HG03460 (cell line): ENCODE results near the gene DENND2D.
A peak's percentile ranks its signal among the peaks of the same experiment; 100 is the strongest.

Experiments used
- ATAC-seq: cut with Tn5 transposase; IDR thresholded peaks from one replicate; pipeline ENCODE4 v1.9.1; 2021; ENCODE audit not compliant: unreplicated experiment

The DENND2D gene

DNA sequence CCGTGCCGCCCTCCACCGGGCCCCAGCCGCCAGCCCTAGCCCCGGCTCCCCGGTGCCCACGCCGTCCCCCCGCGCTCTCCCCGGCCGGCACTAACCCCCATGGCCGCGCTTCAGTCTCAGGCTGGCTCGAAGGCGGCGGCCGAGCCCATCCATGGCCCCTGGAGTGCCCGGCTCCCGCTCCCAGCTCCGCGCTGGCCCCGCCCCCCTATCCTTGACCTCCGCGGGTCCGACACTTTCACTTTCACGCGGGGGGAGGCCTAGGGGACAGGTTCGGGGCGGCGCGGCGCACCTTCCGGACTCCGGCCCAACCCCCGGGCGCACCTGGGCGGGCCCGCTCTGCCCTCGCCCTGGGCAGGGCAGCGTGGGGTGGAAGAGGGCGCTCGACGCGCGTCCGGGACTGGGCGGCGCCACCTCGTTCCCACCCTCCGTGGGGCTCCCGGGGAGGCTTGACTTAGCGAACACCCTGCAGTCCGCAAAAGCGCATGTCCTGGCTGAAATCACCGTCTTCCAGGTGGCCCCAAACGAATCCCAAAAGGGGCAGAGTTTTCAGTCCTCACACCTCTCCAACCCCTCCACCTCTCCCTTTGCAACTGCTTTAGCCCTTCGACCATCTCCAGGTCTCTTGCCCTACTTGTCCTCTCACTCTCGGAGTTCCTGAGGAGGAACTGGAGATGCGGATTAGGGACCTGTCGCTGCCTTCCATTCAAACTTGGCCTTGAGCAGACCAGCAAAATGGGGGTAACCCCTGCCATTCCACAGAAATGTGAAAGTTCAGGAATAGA is 3.9 kb upstream of the DENND2D start:
- peak; percentile 63 for ATAC-seq

DNA sequence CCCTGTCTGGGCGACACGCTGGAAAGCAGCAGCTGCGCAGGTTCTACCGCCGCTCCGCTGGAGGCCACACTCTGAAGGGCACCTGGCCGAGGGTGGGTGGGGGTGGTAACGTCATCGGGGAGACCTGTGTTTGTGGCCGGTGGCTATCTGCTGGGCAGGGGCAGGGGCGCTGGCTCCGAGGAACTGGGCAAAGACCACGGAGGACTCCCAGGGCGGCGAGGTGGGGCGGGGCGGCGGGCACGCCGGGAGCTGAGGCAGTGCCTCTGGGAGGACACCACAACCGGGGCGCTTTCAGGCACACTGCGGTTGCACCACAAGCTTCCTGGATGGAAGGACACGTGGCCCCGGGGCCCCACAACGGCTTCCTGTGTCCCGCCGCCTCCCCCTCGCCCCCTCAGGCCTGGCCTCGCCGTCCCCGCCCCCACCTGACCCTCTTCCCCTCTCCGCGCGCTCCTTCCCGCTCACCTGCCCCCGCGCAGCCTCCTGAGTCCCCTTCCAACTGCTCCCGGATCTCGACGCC is 3.3 kb upstream of the DENND2D start:
- peak; percentile 53 for ATAC-seq

GRCh38 chr1:111202707-111203623 is 2.5 kb upstream of the DENND2D start:
- ATAC-seq = no peak

DNA sequence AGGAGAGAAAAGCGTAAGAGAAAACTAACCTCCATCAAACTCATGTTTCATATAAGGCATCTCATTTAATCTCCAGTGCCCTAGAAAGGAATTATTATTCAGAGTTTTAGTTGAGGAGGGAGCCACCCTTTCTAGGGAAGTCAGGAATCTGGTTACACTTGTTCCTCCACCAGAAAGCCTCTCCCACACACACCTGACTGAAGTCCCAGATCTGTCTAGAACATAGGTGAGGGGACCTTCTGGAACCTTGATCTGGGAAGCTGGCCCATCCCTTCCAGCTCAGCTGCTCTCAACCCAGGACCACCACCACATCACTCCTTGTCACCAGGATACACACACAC is 1.9 kb upstream of the DENND2D start:
- no peak for ATAC-seq

DNA sequence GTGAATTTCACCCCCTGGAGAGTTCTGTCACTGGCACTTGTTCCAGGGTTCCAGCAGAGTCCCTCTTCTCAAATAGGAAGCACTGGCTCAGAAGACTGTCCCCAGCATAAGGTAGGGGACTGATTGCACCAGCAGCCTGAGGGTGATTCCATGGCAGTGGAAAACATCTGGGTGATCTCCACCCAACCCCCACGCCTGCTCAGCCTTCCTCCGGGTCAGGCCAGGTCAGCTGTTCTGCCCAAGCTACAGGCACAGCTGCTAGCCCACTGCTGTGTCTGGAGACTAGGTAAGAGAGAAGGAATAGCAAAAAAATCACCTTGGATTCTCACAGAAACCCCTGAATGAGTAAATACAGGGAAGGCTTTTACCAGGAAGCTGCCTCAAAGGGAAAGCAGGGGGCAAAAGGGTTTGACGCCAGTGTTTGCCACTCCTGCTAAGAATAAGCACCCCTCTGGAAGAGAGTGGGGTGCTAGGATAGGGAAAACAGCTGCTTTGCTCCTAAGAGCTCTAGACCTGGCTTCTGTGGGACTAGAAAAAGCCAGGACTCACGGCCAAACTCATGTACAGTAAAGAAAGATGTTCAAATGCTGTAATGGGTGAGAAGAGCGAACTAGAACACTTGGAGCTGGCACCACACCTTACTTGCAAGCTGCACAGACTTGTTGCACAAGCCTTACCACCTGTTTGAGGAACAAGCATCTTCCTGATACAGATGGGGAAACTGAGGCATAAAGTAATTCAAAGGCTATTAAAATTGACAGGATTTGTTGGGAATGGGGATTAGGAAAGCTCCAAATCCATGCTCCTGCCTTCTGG is 1.0 kb upstream of the DENND2D start:
- no peak for ATAC-seq

DNA sequence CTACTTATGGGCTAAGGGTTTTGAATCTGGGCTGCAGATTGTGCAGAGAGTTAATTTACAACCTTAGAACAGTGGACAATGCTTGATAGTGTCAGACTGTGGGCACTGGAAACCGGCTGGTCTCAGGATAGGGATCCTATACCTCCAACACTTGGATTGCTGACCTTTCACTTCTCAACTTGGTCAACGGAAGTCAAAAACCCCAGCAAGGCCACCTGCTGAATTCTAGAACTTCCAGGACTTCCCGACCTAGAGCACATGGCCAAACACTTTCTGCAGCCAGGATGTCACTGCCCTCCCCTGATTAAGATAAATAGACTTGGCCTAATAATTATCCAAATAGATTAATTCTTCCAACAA is 336 bp upstream of the DENND2D start:
- no peak for ATAC-seq

DNA sequence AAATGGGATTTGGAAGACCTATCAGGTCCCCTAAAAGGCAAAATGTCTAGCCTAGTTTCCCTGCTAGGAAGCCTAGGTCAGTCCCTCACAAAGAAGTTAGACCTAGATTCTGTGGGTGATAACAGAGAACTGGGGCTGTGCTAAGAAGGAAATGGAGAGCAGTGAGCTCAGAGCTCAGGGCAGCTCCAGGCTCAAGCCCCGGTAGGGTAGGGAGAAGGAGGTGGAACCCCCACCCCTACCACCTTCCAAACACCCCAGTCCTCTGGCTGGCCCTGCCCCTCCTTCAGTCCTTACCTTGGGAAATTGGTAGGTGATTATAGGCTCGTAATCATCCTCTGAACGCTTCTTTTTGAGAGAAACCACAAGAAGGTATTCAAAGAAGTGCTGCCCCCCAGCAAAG is 1.1 kb downstream of the DENND2D start:
- no peak for ATAC-seq

DNA sequence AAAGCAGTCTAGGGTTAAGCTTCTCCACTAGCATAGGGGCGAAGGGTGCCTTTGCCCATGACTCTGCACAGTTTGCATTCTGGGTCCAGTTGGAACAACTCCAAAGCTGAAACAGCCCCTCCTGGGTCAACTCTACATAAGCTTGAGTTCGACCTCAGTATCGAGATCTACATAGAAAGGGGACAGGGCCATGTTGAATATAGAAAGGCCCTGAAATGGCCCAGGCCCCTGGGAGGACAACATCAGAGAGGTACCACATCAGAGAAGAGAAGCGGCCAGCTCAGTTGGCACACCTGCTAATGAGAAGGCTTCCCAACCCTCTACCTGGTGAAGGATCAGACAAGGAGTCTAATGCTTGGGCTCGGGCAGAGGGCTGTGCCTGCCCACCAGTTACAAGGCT is 1.6 kb downstream of the DENND2D start:
- ATAC-seq = no peak

GRCh38 chr1:111197598-111198284 is 2.7 kb downstream of the DENND2D start:
- ATAC-seq = no peak

GRCh38 chr1:111196213-111196612 is 4.2 kb downstream of the DENND2D start:
- no peak for ATAC-seq

DNA sequence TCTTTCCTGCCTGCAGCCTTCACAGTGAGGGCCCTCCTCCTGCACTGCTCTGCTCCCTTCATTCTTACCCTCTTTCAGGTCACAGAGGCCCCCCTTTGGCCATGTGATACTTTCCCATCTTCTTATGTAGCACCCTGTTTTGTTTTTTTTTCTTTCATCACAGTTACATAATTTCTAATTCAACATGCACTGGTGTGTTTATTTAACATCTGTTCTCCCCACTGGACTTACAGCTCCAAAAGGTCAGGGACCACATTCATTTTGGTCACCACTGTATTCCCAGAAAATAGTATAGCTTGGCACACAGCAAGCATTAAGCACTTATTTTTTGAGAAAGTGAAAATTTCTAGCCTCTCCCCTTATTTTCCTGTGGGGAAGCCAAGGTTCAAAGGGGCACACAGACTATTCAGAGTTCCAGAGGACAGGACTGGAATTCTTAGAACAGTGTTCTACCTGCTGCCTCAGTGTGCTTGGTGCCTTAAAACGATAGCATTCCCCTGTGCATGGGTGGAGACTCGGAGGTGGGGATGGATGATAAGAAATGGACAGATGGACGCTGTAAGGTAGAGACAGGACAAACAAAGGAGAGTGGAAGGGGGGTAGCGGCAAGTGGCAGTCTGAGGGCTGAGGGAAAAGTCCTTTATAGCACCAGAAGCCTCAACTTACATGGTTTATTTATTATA is 5.3 kb downstream of the DENND2D start:
- ATAC-seq = no peak

GRCh38 chr1:111193712-111194480 is 6.5 kb downstream of the DENND2D start:
- no peak for ATAC-seq

DNA sequence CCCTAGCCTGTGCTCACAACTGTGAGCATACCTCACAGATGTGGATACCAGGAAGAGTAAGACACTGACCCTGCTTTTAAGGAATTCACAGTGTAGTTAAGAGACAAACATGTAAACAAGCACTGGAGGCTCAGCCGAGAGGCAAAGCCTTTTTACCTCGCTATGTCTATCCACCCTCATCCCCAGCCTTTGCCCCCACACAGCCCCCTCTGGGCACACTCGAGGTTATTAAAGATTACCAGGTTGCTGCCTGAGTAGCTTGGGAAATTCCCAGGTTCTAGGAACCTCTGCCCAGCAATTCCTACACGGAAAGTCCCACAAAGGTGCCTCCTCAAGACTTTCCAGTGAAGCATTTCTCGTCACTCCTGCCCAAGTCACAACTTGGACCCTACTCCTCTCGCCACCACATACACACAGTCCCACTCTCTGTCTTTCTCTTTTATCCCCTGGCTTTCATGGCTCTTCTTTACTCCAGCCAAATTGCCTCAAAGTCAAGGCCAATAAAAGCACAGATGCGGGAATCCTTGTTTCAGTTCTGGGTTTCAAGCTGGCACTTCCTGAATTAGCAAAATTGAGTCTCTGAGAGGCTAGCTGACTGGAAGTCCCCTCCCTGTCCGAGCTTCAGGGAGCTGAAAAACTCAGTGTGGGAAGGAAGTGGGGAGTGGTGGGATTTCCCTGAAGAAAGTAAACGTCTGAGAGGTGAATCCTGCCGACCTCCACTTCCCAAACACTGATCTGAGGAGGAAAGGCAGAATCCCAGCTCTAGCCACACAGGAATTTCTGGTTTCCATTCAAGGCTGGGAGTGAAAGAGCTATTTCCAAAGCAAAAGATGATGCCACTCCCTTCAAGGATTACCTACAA is 7.6 kb downstream of the DENND2D start:
- ATAC-seq = no peak

GRCh38 chr1:111192074-111192473 is 8.4 kb downstream of the DENND2D start:
- ATAC-seq = no peak

- no peak for ATAC-seq
These were observed 8.9 kb downstream of the DENND2D start for GRCh38 chr1:111191496-111191895.

DNA sequence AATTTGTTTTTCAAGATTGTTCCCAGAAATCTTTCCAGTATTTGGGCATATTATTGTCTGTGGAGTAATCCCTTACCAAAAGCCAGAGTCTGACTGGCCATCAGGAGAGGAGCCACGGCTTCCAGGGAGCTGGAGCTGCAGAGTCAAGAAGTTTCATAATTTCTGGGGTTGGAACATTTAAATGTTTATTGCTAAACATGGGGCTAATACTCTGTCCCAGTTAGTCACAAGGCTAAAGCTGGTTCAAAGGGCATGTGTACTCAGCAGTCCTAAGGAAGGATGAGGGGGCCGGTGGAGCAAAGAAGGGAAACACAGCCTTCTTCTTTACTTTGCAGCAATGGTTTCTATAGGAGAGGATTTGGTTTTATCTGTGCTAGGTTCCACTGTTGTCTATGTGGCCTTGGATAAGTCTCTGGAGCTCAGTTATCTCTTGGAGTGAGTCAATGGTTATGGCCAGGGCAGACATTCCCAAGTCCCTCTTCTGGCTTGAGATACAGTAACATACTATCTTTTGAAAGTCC is 9.5 kb downstream of the DENND2D start:
- ATAC-seq = no peak

- no peak for ATAC-seq
These were observed 15.8 kb downstream of the DENND2D start for GRCh38 chr1:111184663-111185062.
